Stomach (tissue), 9 donors: ENCODE data around the gene RNASE9. TPM values are rescaled to one million over a fixed set of nuclear protein-coding genes. Genes with fewer than 3 reads are reported as not detected.

ENCODE experiments used
- DNase-seq, 2 donors: peaks; one replicate each; pipeline versions ENCODE4 v3.0.0 to v3.0.0-alpha.2; 2013 to 2019
- H3K27ac ChIP-seq, 5 donors: fragments of 200-600 bp in 4 of 5; sonication (generic) in 4 of 5; one replicate each; pipeline ENCODE4 v1.5.1; 2013 to 2019; ENCODE audit warnings: mild to moderate bottlenecking in 1 of 5, moderate library complexity in 1 of 5
- H3K27me3 ChIP-seq, 3 donors: fragments of 200-600 bp; sonication (generic); one replicate each; pipeline ENCODE4 v1.5.1; 2017 to 2019; ENCODE audit warnings: mixed run types in 1 of 3
- H3K36me3 ChIP-seq, 4 donors: fragments of 200-600 bp; sonication (generic); 1 replicate in 3 of 4; 2 replicates in 1 of 4; pipeline ENCODE4 v1.5.1; 2016 to 2019
- H3K4me1 ChIP-seq, 4 donors: fragments of 200-600 bp; sonication (generic); one replicate each; pipeline ENCODE4 v1.5.1; 2016 to 2019
- H3K4me3 ChIP-seq, 4 donors: fragments of 200-600 bp; sonication (generic) in 3 of 4; one replicate each; pipeline ENCODE4 v1.5.1; 2016 to 2019; ENCODE audit warnings: mild to moderate bottlenecking in 1 of 4
- H3K9me3 ChIP-seq, 4 donors: fragments of 200-600 bp; sonication (generic); one replicate each; pipeline ENCODE4 v1.5.1; 2016 to 2019
- CTCF ChIP-seq, 7 experiments: fragments of 450-650 bp in 4 of 7; fragments of 200-600 bp in 3 of 7; sonication (generic) in 3 of 7; IDR thresholded peaks; one replicate each; pipeline ENCODE4 v1.5.1; 2016 to 2019; ENCODE audit warnings: antibody characterized with exemption in 7 of 7, control low read depth in 2 of 7, mild to moderate bottlenecking in 1 of 7
- EP300 ChIP-seq: sonication (generic); formaldehyde crosslinking; IDR thresholded peaks from one replicate; pipeline ENCODE4 v1.6.1; 2017; ENCODE audit warnings: antibody characterized with exemption
- POLR2A ChIP-seq, 4 donors: fragments of 450-650 bp; IDR thresholded peaks; one replicate each; pipeline ENCODE4 v1.6.1; 2016; ENCODE audit warnings: antibody characterized with exemption in 4 of 4, control low read depth in 2 of 4, mild to moderate bottlenecking in 1 of 4, moderate library complexity in 1 of 4
- POLR2AphosphoS5 ChIP-seq, 3 donors: sonication (generic); formaldehyde crosslinking; IDR thresholded peaks; one replicate each; pipeline ENCODE4 v1.6.1; 2016; ENCODE audit warnings: antibody characterized with exemption in 3 of 3
- WGBS, 5 donors: extraction: QIAGEN DNeasy Blood & Tissue Kit in 3 of 5; methylation state at CpG; one replicate each; pipeline versions ENCODE4 v1.1.5 to v1.1.7; 2013 to 2018; 5-methylcytosine and 5-hydroxymethylcytosine counted together
- intact Hi-C: fragments of 100-400 bp; cut with DNase I; formaldehyde crosslinking; loops from one replicate; pipeline ENCODE4 v1.15.1; 2023; ENCODE audit warnings: low total_unique reads
- polyA plus RNA-seq, 3 donors: library from polyadenylated mRNA; stranded (reverse); fragments of 200-250 nt; gene quantifications; one replicate each; pipeline ENCODE4 v1.2.3, GENCODE V29; 2013
- total RNA-seq, 5 donors: library from RNA; depleted of rRNA; stranded (reverse); fragments of >200 nt; gene quantifications; one replicate each; pipeline versions ENCODE4 v1.1.0 to v1.2.3, GENCODE V29; 2014 to 2016
- donor health status: healthy with polysubstance abuse.
- donor health status: Bipolar disorder and iron deficiency.
- donor health status: healthy.

RNASE9 gene
- total and polyA plus RNA-seq, 8 donors = not detected

GRCh38 chr14:20592574-20592973 is 31.7 kb upstream of the RNASE9 start:
- no peak overlapping the region for H3K4me3 ChIP-seq
- 48 to 69% (median 57%) methylated on average over 1 of the region's 1 CpG for WGBS, 5 donors
- no peaks in the 10 kb centered on the region for H3K36me3 ChIP-seq
- TF ChIP-seq POLR2AphosphoS5 (IDR thresholded peaks at IDR 0.05) = no peak
- TF ChIP-seq POLR2A (IDR thresholded peaks at IDR 0.05) = no peak
- no peaks in the 10 kb centered on the region for H3K9me3 ChIP-seq
- DNase-seq = no peak
- no peak overlapping the region for H3K27ac ChIP-seq
- intact Hi-C loops = no loop called here
- no peaks in the 10 kb centered on the region for H3K4me1 ChIP-seq
- H3K27me3 ChIP-seq = no peaks in the 10 kb centered on the region

- intact Hi-C loops = no loop called here
- DNase-seq = no peak
- WGBS, 5 donors = 77 to 83% (median 79%) methylated on average over 4 of the region's 4 CpGs
Observed at GRCh38 chr14:20591235-20591634, 30.4 kb upstream of the RNASE9 start, which contains the start of gene RNASE12. Gene RNASE12 (minus strand): TSS chr14:20591376. CDS start chr14:20590723, 653 bp downstream.

GRCh38 chr14:20587489-20588154 is 26.8 kb upstream of the RNASE9 start, which contains the start of gene RNASE11:
Gene RNASE11 (minus strand): TSS chr14:20588001.
- 75 to 86% (median 84%) methylated on average over 6 of the region's 6 CpGs for WGBS, 5 donors
- intact Hi-C loops = no loop called here

More at GRCh38 chr14:20591235-20591634, 30.4 kb upstream of the RNASE9 start, which contains the start of gene RNASE12:
- no peak within 1 kb of the TSS for H3K4me3 ChIP-seq
- H3K27ac ChIP-seq = no peak within 1 kb of the TSS
- H3K27me3 ChIP-seq = no peaks in the 10 kb centered on the region
- H3K36me3 ChIP-seq = no peaks in the 10 kb centered on the region
- no peak for TF ChIP-seq CTCF (IDR thresholded peaks at IDR 0.05)
- TF ChIP-seq POLR2A (IDR thresholded peaks at IDR 0.05) = no peak
- TF ChIP-seq EP300 = no peak
- no peak for TF ChIP-seq POLR2AphosphoS5 (IDR thresholded peaks at IDR 0.05)
- no peaks in the 10 kb centered on the region for H3K9me3 ChIP-seq
- no peaks in the 10 kb centered on the region for H3K4me1 ChIP-seq

GRCh38 chr14:20583908-20584307 is 23.1 kb upstream of the RNASE9 start:
- WGBS, 5 donors = 59 to 85% (median 79%) methylated on average over 5 of the region's 5 CpGs
- no peaks in the 10 kb centered on the region for H3K36me3 ChIP-seq
- DNase-seq = no peak
- no peaks in the 10 kb centered on the region for H3K4me1 ChIP-seq
- intact Hi-C loops = no loop called here
- H3K9me3 ChIP-seq = no peaks in the 10 kb centered on the region
- no peak overlapping the region for H3K27ac ChIP-seq
- no peak for TF ChIP-seq POLR2A (IDR thresholded peaks at IDR 0.05)
- TF ChIP-seq POLR2AphosphoS5 (IDR thresholded peaks at IDR 0.05) = no peak
- TF ChIP-seq EP300 = no peak
- H3K27me3 ChIP-seq = no peaks in the 10 kb centered on the region
- H3K4me3 ChIP-seq = no peak overlapping the region

More at GRCh38 chr14:20587489-20588154, 26.8 kb upstream of the RNASE9 start, which contains the start of gene RNASE11:
- H3K36me3 ChIP-seq = no peaks in the 10 kb centered on the region
- TF ChIP-seq CTCF (IDR thresholded peaks at IDR 0.05) (no peak), POLR2A (IDR thresholded peaks at IDR 0.05) (no peak), EP300 (no peak), POLR2AphosphoS5 (IDR thresholded peaks at IDR 0.05) (no peak)
- H3K27me3 ChIP-seq = no peaks in the 10 kb centered on the region
- DNase-seq = no peak
- no peaks in the 10 kb centered on the region for H3K4me1 ChIP-seq
- H3K9me3 ChIP-seq = no peaks in the 10 kb centered on the region
- H3K4me3 ChIP-seq = no peak within 1 kb of the TSS
- H3K27ac ChIP-seq = no peak within 1 kb of the TSS

- Histone ChIP-seq H3K27me3 (no peaks in the 10 kb centered on the region), H3K36me3 (no peaks in the 10 kb centered on the region), H3K9me3 (no peaks in the 10 kb centered on the region), H3K4me3 (no peak overlapping the region), H3K27ac (no peak overlapping the region), H3K4me1 (no peaks in the 10 kb centered on the region)
- TF ChIP-seq POLR2AphosphoS5 (IDR thresholded peaks at IDR 0.05) (no peak), POLR2A (IDR thresholded peaks at IDR 0.05) (no peak), EP300 (no peak), CTCF (IDR thresholded peaks at IDR 0.05) (no peak)
- intact Hi-C loops = no loop called here
- DNase-seq = no peak
Observed at GRCh38 chr14:20583142-20583541, 22.3 kb upstream of the RNASE9 start.
